Ascending aorta (tissue), 2 donors: Measurements from ENCODE around the gene TAF1L. TPM values are rescaled to one million over a fixed set of nuclear protein-coding genes. Genes with fewer than 3 reads are reported as not detected.

ENCODE experiments used
- DNase-seq, 2 donors: peaks; one replicate each; pipeline ENCODE4 v3.0.0-alpha.2; 2019; ENCODE audit warnings: low spot score in 2 of 2
- H3K27ac ChIP-seq, 2 donors: fragments of 200-600 bp; sonication (generic); one replicate each; pipeline ENCODE4 v1.5.1; 2016 to 2017; ENCODE audit warnings: mild to moderate bottlenecking in 1 of 2
- H3K27me3 ChIP-seq: fragments of 200-600 bp; sonication (generic); one replicate; pipeline ENCODE4 v1.5.1; 2017
- H3K36me3 ChIP-seq, 2 donors: fragments of 200-600 bp; sonication (generic); one replicate each; pipeline ENCODE4 v1.5.1; 2016
- H3K4me1 ChIP-seq, 2 donors: fragments of 200-600 bp; sonication (generic); one replicate each; pipeline ENCODE4 v1.5.1; 2016 to 2017; ENCODE audit warnings: mild to moderate bottlenecking in 1 of 2
- H3K4me3 ChIP-seq, 2 donors: fragments of 200-600 bp; sonication (generic); one replicate each; pipeline ENCODE4 v1.5.1; 2016 to 2017; ENCODE audit warnings: mild to moderate bottlenecking in 1 of 2
- H3K9me3 ChIP-seq, 2 donors: fragments of 200-600 bp; sonication (generic); one replicate each; pipeline ENCODE4 v1.5.1; 2016
- intact Hi-C: fragments of 100-400 bp; cut with DNase I; formaldehyde crosslinking; loops from one replicate; pipeline ENCODE4 v1.15.1; 2023
- total RNA-seq: library from RNA; depleted of rRNA; stranded (reverse); fragments of >200 nt; gene quantifications from one replicate; pipeline ENCODE4 v1.1.0, GENCODE V29; 2016
- TF ChIP-seq, protein P1 (sequence below), 3 experiments: fragments of 200-600 bp in 2 of 3; fragments of 450-650 bp in 1 of 3; sonication (generic) in 2 of 3; IDR thresholded peaks; one replicate each; pipeline ENCODE4 v1.5.1; 2016 to 2019; ENCODE audit warnings: antibody characterized with exemption in 3 of 3, mild to moderate bottlenecking in 1 of 3, moderate library complexity in 1 of 3

Gene TAF1L
- total RNA-seq, 1 donor from 2014 or later: not detected

DNA sequence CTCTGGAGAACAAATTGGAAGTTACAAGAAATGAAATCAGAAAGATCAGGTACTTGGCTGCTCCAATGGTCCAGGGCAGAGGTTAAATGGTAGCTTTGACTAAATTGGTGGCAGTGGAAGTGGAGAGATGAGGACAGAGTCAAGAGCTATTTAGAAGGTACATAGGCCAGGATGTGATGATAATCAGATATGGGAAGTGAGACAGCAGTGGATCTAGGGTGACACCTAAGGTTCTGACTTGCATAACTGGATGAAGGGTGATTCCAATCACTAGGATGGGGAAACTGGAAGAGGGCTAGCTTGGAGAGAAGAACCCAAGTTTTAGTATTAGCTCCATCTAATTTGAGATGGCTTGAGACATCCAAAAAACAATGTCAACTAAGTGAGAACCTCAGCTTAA is 38.5 kb downstream of the TAF1L start:
- intact Hi-C loops: no loop called here
- no peak overlapping the region for H3K27ac ChIP-seq
- TF ChIP-seq, protein P1, sequence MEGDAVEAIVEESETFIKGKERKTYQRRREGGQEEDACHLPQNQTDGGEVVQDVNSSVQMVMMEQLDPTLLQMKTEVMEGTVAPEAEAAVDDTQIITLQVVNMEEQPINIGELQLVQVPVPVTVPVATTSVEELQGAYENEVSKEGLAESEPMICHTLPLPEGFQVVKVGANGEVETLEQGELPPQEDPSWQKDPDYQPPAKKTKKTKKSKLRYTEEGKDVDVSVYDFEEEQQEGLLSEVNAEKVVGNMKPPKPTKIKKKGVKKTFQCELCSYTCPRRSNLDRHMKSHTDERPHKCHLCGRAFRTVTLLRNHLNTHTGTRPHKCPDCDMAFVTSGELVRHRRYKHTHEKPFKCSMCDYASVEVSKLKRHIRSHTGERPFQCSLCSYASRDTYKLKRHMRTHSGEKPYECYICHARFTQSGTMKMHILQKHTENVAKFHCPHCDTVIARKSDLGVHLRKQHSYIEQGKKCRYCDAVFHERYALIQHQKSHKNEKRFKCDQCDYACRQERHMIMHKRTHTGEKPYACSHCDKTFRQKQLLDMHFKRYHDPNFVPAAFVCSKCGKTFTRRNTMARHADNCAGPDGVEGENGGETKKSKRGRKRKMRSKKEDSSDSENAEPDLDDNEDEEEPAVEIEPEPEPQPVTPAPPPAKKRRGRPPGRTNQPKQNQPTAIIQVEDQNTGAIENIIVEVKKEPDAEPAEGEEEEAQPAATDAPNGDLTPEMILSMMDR (IDR thresholded peaks at IDR 0.05): no peak

DNA sequence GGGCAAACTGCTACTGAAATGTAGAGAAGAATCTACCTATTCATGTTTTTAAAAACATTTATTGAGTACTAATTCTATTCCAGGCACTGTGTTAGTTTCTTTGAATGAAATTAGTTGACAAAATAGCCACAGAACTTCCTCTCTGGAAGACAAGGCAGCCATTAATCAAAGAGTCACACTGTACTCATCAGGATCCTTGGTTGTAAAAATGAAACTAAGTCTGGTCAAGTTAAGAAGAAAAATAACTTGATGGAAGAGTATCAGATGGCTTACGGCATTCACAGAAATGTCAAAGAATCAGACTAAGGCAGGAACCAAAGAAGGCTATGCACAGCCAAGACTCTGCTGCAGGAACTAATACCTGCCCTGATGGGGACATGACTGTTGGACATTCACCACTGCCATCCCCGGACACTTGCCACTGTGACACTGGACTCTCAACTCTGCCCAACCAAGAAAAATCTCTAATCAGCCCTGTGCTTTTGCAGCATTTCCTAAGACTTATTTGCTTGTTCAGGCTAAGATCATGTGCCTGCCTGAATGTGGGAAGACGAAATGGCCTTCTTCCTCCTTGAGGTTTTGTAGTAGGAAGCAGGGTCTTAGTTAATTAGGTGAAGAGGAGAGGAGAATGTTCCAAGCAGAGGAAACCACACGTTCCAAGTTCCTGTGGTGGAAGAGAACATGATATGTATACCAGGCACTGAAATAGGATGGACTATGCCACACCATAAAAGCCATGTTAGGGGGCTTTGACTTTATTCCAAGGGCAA is 39.2 kb downstream of the TAF1L start:
- Histone ChIP-seq H3K27me3 (no peaks in the 10 kb centered on the region), H3K4me1 (no peaks in the 10 kb centered on the region), H3K27ac (no peak overlapping the region), H3K4me3 (no peak overlapping the region), H3K9me3 (no peaks in the 10 kb centered on the region), H3K36me3 (no peaks in the 10 kb centered on the region)
- intact Hi-C loops: no loop called here
- no peak for DNase-seq
- TF ChIP-seq, protein P1 (IDR thresholded peaks at IDR 0.05): no peak

More for the DNA sequence above, 38.5 kb downstream of the TAF1L start:
- DNase-seq: no peak
- no peaks in the 10 kb centered on the region for H3K27me3 ChIP-seq
- H3K4me1 ChIP-seq: no peaks in the 10 kb centered on the region
- H3K9me3 ChIP-seq: no peaks in the 10 kb centered on the region
- H3K36me3 ChIP-seq: no peaks in the 10 kb centered on the region
- no peak overlapping the region for H3K4me3 ChIP-seq

DNA sequence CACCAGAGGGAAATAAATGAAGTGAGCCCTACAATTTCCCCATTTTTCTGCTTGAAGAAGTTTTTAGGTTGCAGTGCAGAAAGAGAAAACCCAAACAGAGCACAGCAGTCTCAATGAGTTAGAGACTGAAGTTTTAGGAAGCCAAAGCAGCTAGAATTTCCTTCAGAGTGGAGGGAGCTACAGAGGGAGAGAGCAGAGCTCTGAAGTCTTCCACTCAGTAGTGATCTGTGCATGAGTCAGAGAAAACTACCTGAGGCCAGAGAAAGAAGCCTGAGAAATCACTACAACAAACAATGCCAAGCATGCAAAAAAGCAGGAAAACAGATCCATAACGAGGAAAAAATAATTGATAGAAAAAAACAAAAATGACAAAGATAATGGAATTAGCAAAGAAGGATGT is 44.6 kb downstream of the TAF1L start:
- Histone ChIP-seq H3K4me3 (no peak overlapping the region), H3K27me3 (no peaks in the 10 kb centered on the region), H3K27ac (no peak overlapping the region), H3K4me1 (no peaks in the 10 kb centered on the region), H3K9me3 (no peaks in the 10 kb centered on the region), H3K36me3 (no peaks in the 10 kb centered on the region)
- intact Hi-C loops: no loop called here
- DNase-seq: no peak
- TF ChIP-seq, protein P1 (IDR thresholded peaks at IDR 0.05): no peak

DNA sequence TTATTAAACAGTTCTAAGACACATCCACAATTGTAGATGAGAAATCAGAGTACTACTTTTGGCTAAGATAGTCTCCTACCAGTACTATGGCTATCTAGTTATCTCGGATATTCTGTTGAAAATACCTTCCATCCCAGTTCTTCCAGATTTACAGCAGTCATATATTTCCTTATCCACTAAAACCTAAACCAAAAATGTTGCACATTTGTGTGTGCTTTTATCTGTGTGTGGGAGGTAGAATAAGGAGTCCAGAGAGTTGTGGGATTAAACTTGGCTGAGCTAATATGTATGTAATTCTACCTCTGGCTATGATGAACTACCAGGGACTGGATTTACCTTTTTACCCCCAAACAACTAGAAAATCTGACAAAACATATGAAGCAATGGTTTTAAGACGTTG is 45.0 kb downstream of the TAF1L start:
- Histone ChIP-seq H3K36me3 (no peaks in the 10 kb centered on the region), H3K9me3 (no peaks in the 10 kb centered on the region), H3K4me1 (no peaks in the 10 kb centered on the region), H3K27me3 (no peaks in the 10 kb centered on the region), H3K4me3 (no peak overlapping the region), H3K27ac (no peak overlapping the region)
- intact Hi-C loops: no loop called here
- TF ChIP-seq, protein P1 (IDR thresholded peaks at IDR 0.05): no peak
- no peak for DNase-seq

DNA sequence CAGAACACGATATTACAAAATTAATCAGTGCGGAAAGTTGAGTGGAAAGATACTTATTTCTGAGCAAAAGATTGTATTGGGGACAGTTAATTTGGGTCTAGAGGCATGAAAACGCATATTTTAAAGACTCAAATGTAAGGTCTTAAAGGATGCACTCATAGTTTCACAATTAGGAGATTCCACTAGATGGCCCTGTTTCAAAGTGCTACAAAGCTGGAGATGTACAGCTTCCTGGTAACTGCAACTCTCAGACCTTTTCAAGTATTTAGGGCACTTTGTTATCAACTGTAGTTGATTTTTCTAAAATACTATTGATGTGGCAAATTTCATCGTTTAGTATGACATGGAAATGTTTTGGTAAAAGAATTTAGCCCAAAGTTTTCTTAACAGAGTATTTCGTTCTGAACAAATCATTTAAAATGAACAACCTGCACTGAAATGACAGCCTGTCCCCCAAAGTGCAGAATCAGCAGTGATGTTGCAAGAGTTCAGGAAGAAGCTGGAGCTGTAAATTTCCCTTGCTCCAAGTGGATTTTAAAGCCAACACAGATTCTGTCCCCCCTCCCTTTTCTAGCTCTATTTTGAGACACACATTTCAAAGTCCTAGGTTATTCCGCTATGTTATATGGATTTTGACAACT is 46.3 kb downstream of the TAF1L start:
- Histone ChIP-seq H3K27me3 (no peaks in the 10 kb centered on the region), H3K4me3 (no peak overlapping the region), H3K4me1 (no peaks in the 10 kb centered on the region), H3K9me3 (no peaks in the 10 kb centered on the region), H3K36me3 (no peaks in the 10 kb centered on the region), H3K27ac (no peak overlapping the region)
- TF ChIP-seq, protein P1 (IDR thresholded peaks at IDR 0.05): peak in 2 of 3 experiments; percentile 10 to 20
- intact Hi-C loops: no loop called here
- DNase-seq: no peak
